HG02840 (cell line): Measurements from ENCODE around the gene SNTG2.

Experiments
- ATAC-seq: cut with Tn5 transposase; IDR thresholded peaks from one replicate; pipeline ENCODE4 v1.9.1; 2021; ENCODE audit warnings: mild to moderate bottlenecking, moderate library complexity, moderate number of reproducible peaks; ENCODE audit not compliant: unreplicated experiment, low FRiP score

Gene SNTG2

GRCh38 chr2:1254662-1255343, 304.2 kb downstream of the SNTG2 start:
- ATAC-seq, result no peak

- no peak for ATAC-seq
Measured at GRCh38 chr2:1256632-1257324, 306.1 kb downstream of the SNTG2 start.

GRCh38 chr2:1257334-1257733, 306.7 kb downstream of the SNTG2 start:
- no peak for ATAC-seq

GRCh38 chr2:1259746-1260145, 309.1 kb downstream of the SNTG2 start:
- no peak for ATAC-seq

- no peak for ATAC-seq
Measured at GRCh38 chr2:1262609-1263008, 312.0 kb downstream of the SNTG2 start.

GRCh38 chr2:1265454-1265853, 314.8 kb downstream of the SNTG2 start:
- no peak for ATAC-seq

GRCh38 chr2:1266351-1266750, 315.7 kb downstream of the SNTG2 start:
- ATAC-seq, result no peak

GRCh38 chr2:1268034-1268433, 317.4 kb downstream of the SNTG2 start:
- no peak for ATAC-seq

- ATAC-seq, result no peak
Measured at GRCh38 chr2:1269812-1270211, 319.2 kb downstream of the SNTG2 start.

GRCh38 chr2:1272835-1273234, 322.2 kb downstream of the SNTG2 start:
- ATAC-seq, result no peak

GRCh38 chr2:1277634-1278033, 327.0 kb downstream of the SNTG2 start:
- ATAC-seq, result no peak

GRCh38 chr2:1278125-1278524, 327.5 kb downstream of the SNTG2 start:
- ATAC-seq, result no peak

- ATAC-seq, result no peak
Measured at GRCh38 chr2:1278861-1279260, 328.2 kb downstream of the SNTG2 start.

GRCh38 chr2:1282552-1282951, 331.9 kb downstream of the SNTG2 start:
- ATAC-seq, result no peak

GRCh38 chr2:1283020-1283801, 332.6 kb downstream of the SNTG2 start:
- ATAC-seq, result no peak

- no peak for ATAC-seq
Measured at GRCh38 chr2:1283871-1284270, 333.2 kb downstream of the SNTG2 start.

GRCh38 chr2:1286929-1287328, 336.3 kb downstream of the SNTG2 start:
- no peak for ATAC-seq

GRCh38 chr2:1287427-1287826, 336.8 kb downstream of the SNTG2 start:
- no peak for ATAC-seq

- ATAC-seq, result no peak
Measured at GRCh38 chr2:1294900-1295299, 344.3 kb downstream of the SNTG2 start.

- ATAC-seq, result no peak
Measured at GRCh38 chr2:1295740-1296139, 345.1 kb downstream of the SNTG2 start.

- ATAC-seq, result no peak
Measured at GRCh38 chr2:1297372-1298159, 346.9 kb downstream of the SNTG2 start.
